Measurements from ENCODE around the gene FAM151A.

- no peak for TF ChIP-seq CTCF (IDR thresholded peaks at IDR 0.05)
- no peak for TF ChIP-seq POLR2A (IDR thresholded peaks at IDR 0.05)
Observed at GRCh38 chr1:54571803-54572541, 51.4 kb downstream of the FAM151A start.

Measured in adrenal gland (tissue), 5 donors.